ENCODE measurements around the gene TMEM242.

The TMEM242 gene

DNA sequence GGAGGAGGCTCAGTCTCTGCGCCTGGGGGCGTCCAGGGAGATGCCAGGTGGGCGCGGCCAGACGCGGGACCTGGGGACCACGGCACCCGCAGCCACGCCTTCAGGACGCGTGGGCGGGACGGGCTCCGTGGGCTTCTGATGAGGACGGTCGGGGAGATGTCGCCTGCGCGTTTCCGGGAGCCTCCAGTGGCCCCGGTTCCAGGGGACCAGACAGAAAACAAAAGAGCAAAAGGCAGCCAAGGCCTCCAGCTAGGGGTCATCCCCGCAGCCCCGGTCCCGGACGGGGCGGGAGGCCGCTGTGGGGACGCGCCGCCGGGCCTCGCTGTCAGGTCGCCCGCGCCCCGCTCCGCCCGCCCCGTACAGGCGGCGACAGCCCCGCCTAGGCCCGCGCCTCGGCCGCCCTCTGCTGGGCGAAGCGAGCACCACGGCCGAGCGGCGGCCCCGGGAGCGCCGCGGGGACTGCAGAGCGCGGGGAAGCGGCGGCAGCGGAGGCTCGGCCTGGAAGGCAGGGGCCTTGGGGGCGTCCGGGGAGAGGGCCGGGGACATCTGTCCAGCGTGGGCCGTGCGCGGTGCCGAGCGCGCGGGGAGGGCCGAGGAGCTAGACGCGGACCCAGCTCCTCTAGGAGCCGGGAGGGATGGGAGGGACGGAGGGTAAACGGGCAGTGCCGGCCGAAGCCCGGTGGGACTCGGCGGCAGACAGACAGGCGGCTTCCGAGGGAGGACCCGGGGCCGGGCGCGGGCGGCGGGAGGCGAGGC, 48.7 kb downstream of the TMEM242 start (continued):
- TF ChIP-seq ZNF302 (tag by site-specific recombination; IDR thresholded peaks at IDR 0.05; ENCODE audit: low read depth) (no peak), ZNF394 (tag by site-specific recombination; IDR thresholded peaks at IDR 0.05; ENCODE audit: borderline replicate concordance) (no peak), KLF8 (tag by site-specific recombination; IDR thresholded peaks at IDR 0.05) (peak; percentile 51; the same call in 1 of the 2 replicates), ZNF311 (tag by site-specific recombination; IDR thresholded peaks at IDR 0.05; ENCODE audit: borderline replicate concordance) (no peak), ZNF549 (tag by site-specific recombination; IDR thresholded peaks at IDR 0.05) (no peak), ZNF37A (tag by site-specific recombination; IDR thresholded peaks at IDR 0.05) (no peak), IKZF3 (tag by site-specific recombination; IDR thresholded peaks at IDR 0.05) (0 out of 2 replicates have a peak, but pooled peaks have one; percentile 44), HOXA7 (CRISPR knock-in tag; IDR thresholded peaks at IDR 0.05; ENCODE audit: borderline replicate concordance) (no peak), ZNF248 (tag by site-specific recombination; IDR thresholded peaks at IDR 0.05) (no peak), ZNF10 (tag by site-specific recombination; IDR thresholded peaks at IDR 0.05) (peak; percentile 72), ZSCAN30 (tag by site-specific recombination; IDR thresholded peaks at IDR 0.05) (peak; percentile 67), ZBTB20 (tag by site-specific recombination; IDR thresholded peaks at IDR 0.05) (peak; percentile 77; the same call in 1 of the 2 replicates), ZNF140 (tag by site-specific recombination; IDR thresholded peaks at IDR 0.05) (no peak), ZNF610 (tag by site-specific recombination; IDR thresholded peaks at IDR 0.05; ENCODE audit: borderline replicate concordance) (no peak), OSR2 (tag by site-specific recombination; IDR thresholded peaks at IDR 0.05) (no peak), ZNF223 (tag by site-specific recombination; IDR thresholded peaks at IDR 0.05) (no peak), ZNF16 (tag by site-specific recombination; IDR thresholded peaks at IDR 0.05; ENCODE audit: low read depth) (no peak), ZNF621 (tag by site-specific recombination; IDR thresholded peaks at IDR 0.05) (no peak)
- TF ChIP-seq, protein P1, sequence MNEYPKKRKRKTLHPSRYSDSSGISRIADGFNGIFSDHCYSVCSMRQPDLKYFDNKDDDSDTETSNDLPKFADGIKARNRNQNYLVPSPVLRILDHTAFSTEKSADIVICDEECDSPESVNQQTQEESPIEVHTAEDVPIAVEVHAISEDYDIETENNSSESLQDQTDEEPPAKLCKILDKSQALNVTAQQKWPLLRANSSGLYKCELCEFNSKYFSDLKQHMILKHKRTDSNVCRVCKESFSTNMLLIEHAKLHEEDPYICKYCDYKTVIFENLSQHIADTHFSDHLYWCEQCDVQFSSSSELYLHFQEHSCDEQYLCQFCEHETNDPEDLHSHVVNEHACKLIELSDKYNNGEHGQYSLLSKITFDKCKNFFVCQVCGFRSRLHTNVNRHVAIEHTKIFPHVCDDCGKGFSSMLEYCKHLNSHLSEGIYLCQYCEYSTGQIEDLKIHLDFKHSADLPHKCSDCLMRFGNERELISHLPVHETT (tag by site-specific recombination; IDR thresholded peaks at IDR 0.05): no peak
- TF ChIP-seq, protein P2, sequence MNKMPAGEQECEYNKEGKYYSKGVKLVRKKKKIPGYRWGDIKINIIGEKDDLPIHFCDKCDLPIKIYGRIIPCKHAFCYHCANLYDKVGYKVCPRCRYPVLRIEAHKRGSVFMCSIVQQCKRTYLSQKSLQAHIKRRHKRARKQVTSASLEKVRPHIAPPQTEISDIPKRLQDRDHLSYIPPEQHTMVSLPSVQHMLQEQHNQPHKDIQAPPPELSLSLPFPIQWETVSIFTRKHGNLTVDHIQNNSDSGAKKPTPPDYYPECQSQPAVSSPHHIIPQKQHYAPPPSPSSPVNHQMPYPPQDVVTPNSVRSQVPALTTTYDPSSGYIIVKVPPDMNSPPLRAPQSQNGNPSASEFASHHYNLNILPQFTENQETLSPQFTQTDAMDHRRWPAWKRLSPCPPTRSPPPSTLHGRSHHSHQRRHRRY (tag by site-specific recombination; IDR thresholded peaks at IDR 0.05): no peak
- TF ChIP-seq, protein P3, sequence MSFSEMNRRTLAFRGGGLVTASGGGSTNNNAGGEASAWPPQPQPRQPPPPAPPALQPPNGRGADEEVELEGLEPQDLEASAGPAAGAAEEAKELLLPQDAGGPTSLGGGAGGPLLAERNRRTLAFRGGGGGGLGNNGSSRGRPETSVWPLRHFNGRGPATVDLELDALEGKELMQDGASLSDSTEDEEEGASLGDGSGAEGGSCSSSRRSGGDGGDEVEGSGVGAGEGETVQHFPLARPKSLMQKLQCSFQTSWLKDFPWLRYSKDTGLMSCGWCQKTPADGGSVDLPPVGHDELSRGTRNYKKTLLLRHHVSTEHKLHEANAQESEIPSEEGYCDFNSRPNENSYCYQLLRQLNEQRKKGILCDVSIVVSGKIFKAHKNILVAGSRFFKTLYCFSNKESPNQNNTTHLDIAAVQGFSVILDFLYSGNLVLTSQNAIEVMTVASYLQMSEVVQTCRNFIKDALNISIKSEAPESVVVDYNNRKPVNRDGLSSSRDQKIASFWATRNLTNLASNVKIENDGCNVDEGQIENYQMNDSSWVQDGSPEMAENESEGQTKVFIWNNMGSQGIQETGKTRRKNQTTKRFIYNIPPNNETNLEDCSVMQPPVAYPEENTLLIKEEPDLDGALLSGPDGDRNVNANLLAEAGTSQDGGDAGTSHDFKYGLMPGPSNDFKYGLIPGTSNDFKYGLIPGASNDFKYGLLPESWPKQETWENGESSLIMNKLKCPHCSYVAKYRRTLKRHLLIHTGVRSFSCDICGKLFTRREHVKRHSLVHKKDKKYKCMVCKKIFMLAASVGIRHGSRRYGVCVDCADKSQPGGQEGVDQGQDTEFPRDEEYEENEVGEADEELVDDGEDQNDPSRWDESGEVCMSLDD (tag by site-specific recombination; IDR thresholded peaks at IDR 0.05): peak; percentile 46; the same call in 1 of the 2 replicates
- TF ChIP-seq, protein P4, sequence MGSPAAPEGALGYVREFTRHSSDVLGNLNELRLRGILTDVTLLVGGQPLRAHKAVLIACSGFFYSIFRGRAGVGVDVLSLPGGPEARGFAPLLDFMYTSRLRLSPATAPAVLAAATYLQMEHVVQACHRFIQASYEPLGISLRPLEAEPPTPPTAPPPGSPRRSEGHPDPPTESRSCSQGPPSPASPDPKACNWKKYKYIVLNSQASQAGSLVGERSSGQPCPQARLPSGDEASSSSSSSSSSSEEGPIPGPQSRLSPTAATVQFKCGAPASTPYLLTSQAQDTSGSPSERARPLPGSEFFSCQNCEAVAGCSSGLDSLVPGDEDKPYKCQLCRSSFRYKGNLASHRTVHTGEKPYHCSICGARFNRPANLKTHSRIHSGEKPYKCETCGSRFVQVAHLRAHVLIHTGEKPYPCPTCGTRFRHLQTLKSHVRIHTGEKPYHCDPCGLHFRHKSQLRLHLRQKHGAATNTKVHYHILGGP (tag by site-specific recombination; IDR thresholded peaks at IDR 0.05): no peak
- TF ChIP-seq, protein P5, sequence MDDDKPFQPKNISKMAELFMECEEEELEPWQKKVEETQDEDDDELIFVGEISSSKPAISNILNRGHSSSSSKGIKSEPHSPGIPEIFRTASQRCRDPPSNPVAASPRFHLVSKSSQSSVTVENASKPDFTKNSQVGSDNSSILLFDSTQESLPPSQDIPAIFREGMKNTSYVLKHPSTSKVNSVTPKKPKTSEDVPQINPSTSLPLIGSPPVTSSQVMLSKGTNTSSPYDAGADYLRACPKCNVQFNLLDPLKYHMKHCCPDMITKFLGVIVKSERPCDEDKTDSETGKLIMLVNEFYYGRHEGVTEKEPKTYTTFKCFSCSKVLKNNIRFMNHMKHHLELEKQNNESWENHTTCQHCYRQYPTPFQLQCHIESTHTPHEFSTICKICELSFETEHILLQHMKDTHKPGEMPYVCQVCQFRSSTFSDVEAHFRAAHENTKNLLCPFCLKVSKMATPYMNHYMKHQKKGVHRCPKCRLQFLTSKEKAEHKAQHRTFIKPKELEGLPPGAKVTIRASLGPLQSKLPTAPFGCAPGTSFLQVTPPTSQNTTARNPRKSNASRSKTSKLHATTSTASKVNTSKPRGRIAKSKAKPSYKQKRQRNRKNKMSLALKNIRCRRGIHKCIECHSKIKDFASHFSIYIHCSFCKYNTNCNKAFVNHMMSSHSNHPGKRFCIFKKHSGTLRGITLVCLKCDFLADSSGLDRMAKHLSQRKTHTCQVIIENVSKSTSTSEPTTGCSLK (tag by site-specific recombination; IDR thresholded peaks at IDR 0.05): no peak
- TF ChIP-seq, protein P6, sequence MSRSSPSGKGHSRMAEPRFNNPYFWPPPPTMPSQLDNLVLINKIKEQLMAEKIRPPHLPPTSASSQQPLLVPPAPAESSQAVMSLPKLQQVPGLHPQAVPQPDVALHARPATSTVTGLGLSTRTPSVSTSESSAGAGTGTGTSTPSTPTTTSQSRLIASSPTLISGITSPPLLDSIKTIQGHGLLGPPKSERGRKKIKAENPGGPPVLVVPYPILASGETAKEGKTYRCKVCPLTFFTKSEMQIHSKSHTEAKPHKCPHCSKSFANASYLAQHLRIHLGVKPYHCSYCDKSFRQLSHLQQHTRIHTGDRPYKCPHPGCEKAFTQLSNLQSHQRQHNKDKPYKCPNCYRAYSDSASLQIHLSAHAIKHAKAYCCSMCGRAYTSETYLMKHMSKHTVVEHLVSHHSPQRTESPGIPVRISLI (tag by site-specific recombination; IDR thresholded peaks at IDR 0.05): no peak
- TF ChIP-seq, protein P7, sequence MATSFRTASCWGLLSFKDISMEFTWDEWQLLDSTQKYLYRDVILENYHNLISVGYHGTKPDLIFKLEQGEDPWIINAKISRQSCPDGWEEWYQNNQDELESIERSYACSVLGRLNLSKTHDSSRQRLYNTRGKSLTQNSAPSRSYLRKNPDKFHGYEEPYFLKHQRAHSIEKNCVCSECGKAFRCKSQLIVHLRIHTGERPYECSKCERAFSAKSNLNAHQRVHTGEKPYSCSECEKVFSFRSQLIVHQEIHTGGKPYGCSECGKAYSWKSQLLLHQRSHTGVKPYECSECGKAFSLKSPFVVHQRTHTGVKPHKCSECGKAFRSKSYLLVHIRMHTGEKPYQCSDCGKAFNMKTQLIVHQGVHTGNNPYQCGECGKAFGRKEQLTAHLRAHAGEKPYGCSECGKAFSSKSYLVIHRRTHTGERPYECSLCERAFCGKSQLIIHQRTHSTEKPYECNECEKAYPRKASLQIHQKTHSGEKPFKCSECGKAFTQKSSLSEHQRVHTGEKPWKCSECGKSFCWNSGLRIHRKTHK (tag by site-specific recombination; IDR thresholded peaks at IDR 0.05): no peak
- TF ChIP-seq, protein P8, sequence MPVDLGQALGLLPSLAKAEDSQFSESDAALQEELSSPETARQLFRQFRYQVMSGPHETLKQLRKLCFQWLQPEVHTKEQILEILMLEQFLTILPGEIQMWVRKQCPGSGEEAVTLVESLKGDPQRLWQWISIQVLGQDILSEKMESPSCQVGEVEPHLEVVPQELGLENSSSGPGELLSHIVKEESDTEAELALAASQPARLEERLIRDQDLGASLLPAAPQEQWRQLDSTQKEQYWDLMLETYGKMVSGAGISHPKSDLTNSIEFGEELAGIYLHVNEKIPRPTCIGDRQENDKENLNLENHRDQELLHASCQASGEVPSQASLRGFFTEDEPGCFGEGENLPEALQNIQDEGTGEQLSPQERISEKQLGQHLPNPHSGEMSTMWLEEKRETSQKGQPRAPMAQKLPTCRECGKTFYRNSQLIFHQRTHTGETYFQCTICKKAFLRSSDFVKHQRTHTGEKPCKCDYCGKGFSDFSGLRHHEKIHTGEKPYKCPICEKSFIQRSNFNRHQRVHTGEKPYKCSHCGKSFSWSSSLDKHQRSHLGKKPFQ (tag by site-specific recombination; IDR thresholded peaks at IDR 0.05): 0 out of 2 replicates have a peak, but pooled peaks have one; percentile 15
